H9 (cell line): ENCODE measurements around the gene HS6ST3. TPM values are rescaled to one million over a fixed set of nuclear protein-coding genes. Genes with fewer than 3 reads are reported as not detected.

ENCODE experiments used
- DNase-seq: peaks from one replicate; pipeline ENCODE4 v3.0.0-alpha.2; 2017
- H2AFZ ChIP-seq: one replicate; pipeline ENCODE4 v1.6.1; 2013; ENCODE audit warnings: mild to moderate bottlenecking, low read length, control low read depth, moderate library complexity
- H2AK5ac ChIP-seq: 2 replicates; pipeline ENCODE4 v1.6.1; 2013; ENCODE audit warnings: low read length, control low read depth, mixed read lengths; ENCODE audit not compliant: insufficient read length
- H2BK120ac ChIP-seq: one replicate; pipeline ENCODE4 v1.6.1; 2013; ENCODE audit warnings: low read depth, mild to moderate bottlenecking, low read length, control low read depth, inconsistent platforms; ENCODE audit not compliant: poor library complexity, severe bottlenecking
- H2BK12ac ChIP-seq: 2 replicates; pipeline ENCODE4 v1.6.1; 2013; ENCODE audit warnings: low read length, control low read depth, mixed read lengths, low read depth; ENCODE audit not compliant: insufficient read length
- H2BK15ac ChIP-seq: 2 replicates; pipeline ENCODE4 v1.6.1; 2013; ENCODE audit warnings: low read depth, low read length, control low read depth
- H2BK20ac ChIP-seq: one replicate; pipeline ENCODE4 v1.6.1; 2013; ENCODE audit warnings: low read depth, mild to moderate bottlenecking, low read length, control low read depth, inconsistent platforms; ENCODE audit not compliant: poor library complexity, severe bottlenecking
- H2BK5ac ChIP-seq: 2 replicates; pipeline ENCODE4 v1.6.1; 2013; ENCODE audit warnings: low read length, control low read depth, mixed read lengths; ENCODE audit not compliant: insufficient read length
- H3K14ac ChIP-seq: 2 replicates; pipeline ENCODE4 v1.6.1; 2013; ENCODE audit warnings: low read length, control low read depth; ENCODE audit not compliant: insufficient read depth
- H3K18ac ChIP-seq: 2 replicates; pipeline ENCODE4 v1.6.1; 2013; ENCODE audit warnings: low read depth, mild to moderate bottlenecking, mixed read lengths, low read length, control low read depth; ENCODE audit not compliant: insufficient read length
- H3K23ac ChIP-seq: 2 replicates; pipeline ENCODE4 v1.6.1; 2013; ENCODE audit warnings: low read length, control low read depth, mixed read lengths, low read depth; ENCODE audit not compliant: insufficient read length
- H3K23me2 ChIP-seq: 2 replicates; pipeline ENCODE4 v1.6.1; 2013; ENCODE audit warnings: low read depth, mild to moderate bottlenecking, mixed read lengths, low read length, control low read depth; ENCODE audit not compliant: insufficient read length, poor library complexity, severe bottlenecking
- H3K27ac ChIP-seq: 2 replicates; pipeline ENCODE4 v1.5.1; 2013; ENCODE audit warnings: low read length, control low read depth, mixed read lengths, low read depth; ENCODE audit not compliant: insufficient read length
- H3K27me3 ChIP-seq: 2 replicates; pipeline ENCODE4 v1.6.1; 2013; ENCODE audit warnings: low read length, control low read depth, inconsistent platforms; ENCODE audit not compliant: insufficient read depth
- H3K4ac ChIP-seq: 2 replicates; pipeline ENCODE4 v1.6.1; 2013; ENCODE audit warnings: low read depth, mild to moderate bottlenecking, control low read depth, inconsistent platforms, low read length, moderate library complexity
- H3K4me1 ChIP-seq: 2 replicates; pipeline ENCODE4 v1.6.1; 2013; ENCODE audit warnings: low read length, control low read depth, inconsistent platforms; ENCODE audit not compliant: insufficient read depth
- H3K4me2 ChIP-seq: 2 replicates; pipeline ENCODE4 v1.6.1; 2013; ENCODE audit warnings: low read length, control low read depth, mixed read lengths; ENCODE audit not compliant: insufficient read length, insufficient read depth
- H3K56ac ChIP-seq: 2 replicates; pipeline ENCODE4 v1.6.1; 2013; ENCODE audit warnings: low read depth, mild to moderate bottlenecking, mixed read lengths, low read length, control low read depth; ENCODE audit not compliant: insufficient read length
- H3K79me1 ChIP-seq: 2 replicates; pipeline ENCODE4 v1.6.1; 2013; ENCODE audit warnings: low read depth, mild to moderate bottlenecking, moderate library complexity, low read length, control low read depth, inconsistent platforms; ENCODE audit not compliant: insufficient read depth, poor library complexity, severe bottlenecking
- H3K79me2 ChIP-seq: 2 replicates; pipeline ENCODE4 v1.6.1; 2013; ENCODE audit warnings: low read length, control low read depth, inconsistent platforms; ENCODE audit not compliant: insufficient read depth
- H3K9ac ChIP-seq: 2 replicates; pipeline ENCODE4 v1.6.1; 2013; ENCODE audit warnings: low read length, control low read depth, mixed read lengths; ENCODE audit not compliant: insufficient read length; ENCODE audit errors: extremely low read depth
- H3K9me3 ChIP-seq: one replicate; pipeline ENCODE4 v1.6.1; 2013; ENCODE audit warnings: low read depth, low read length, inconsistent platforms; ENCODE audit not compliant: control insufficient read depth
- H3T11ph ChIP-seq: one replicate; pipeline ENCODE4 v1.6.1; 2013; ENCODE audit warnings: mild to moderate bottlenecking, low read length, control low read depth, inconsistent platforms
- H4K20me1 ChIP-seq: one replicate; pipeline ENCODE4 v1.6.1; 2013; ENCODE audit not compliant: control insufficient read depth, insufficient read length, insufficient read depth
- H4K5ac ChIP-seq: 2 replicates; pipeline ENCODE4 v1.6.1; 2013; ENCODE audit warnings: low read depth, mild to moderate bottlenecking, mixed read lengths, low read length, control low read depth; ENCODE audit not compliant: insufficient read length
- H4K8ac ChIP-seq: replicated peaks from 2 replicates; pipeline ENCODE4 v1.6.1; 2013; ENCODE audit warnings: low read length, control low read depth, mixed read lengths, low read depth; ENCODE audit not compliant: insufficient read length
- H4K91ac ChIP-seq: 2 replicates; pipeline ENCODE4 v1.6.1; 2013; ENCODE audit warnings: low read depth, mild to moderate bottlenecking, moderate library complexity, mixed read lengths, low read length, control low read depth; ENCODE audit not compliant: insufficient read length
- H3K27ac Mint-ChIP-seq, 3 experiments: 2 replicates in 2 of 3; 3 replicates in 1 of 3; pipeline ENCODE4 v1.8.0; 2020 to 2021; ENCODE audit warnings: mixed read lengths in 3 of 3, mild to moderate bottlenecking in 1 of 3, moderate library complexity in 1 of 3
- H3K27me3 Mint-ChIP-seq: 2 replicates; pipeline ENCODE4 v1.8.0; 2021; ENCODE audit warnings: low read depth, mild to moderate bottlenecking, moderate library complexity, mixed read lengths
- H3K36me3 Mint-ChIP-seq, 3 experiments: 2 replicates in 2 of 3; 3 replicates in 1 of 3; pipeline ENCODE4 v1.8.0; 2020 to 2021; ENCODE audit warnings: low read depth in 3 of 3, mixed read lengths in 3 of 3; ENCODE audit not compliant: insufficient read depth in 1 of 3
- H3K4me1 Mint-ChIP-seq, 2 experiments: 2 replicates each; pipeline ENCODE4 v1.8.0; 2020; ENCODE audit warnings: mixed read lengths in 2 of 2
- H3K4me3 Mint-ChIP-seq, 2 experiments: 2 replicates in 1 of 2; 3 replicates in 1 of 2; pipeline ENCODE4 v1.8.0; 2020 to 2021; ENCODE audit warnings: mild to moderate bottlenecking in 2 of 2, mixed read lengths in 2 of 2, moderate library complexity in 1 of 2
- H3K9me3 Mint-ChIP-seq, 2 experiments: 2 replicates in 1 of 2; 3 replicates in 1 of 2; pipeline ENCODE4 v1.8.0; 2020; ENCODE audit warnings: mild to moderate bottlenecking in 2 of 2, mixed read lengths in 2 of 2, moderate library complexity in 1 of 2
- CTCF ChIP-seq: fragments of 200-600 bp; sonication (generic); conservative IDR thresholded peaks from 3 replicates; pipeline ENCODE4 v1.8.0; 2021; ENCODE audit warnings: antibody characterized with exemption, mild to moderate bottlenecking
- WGBS: extraction: QIAGEN DNeasy Blood & Tissue Kit; methylation state at CpG from one replicate; pipeline ENCODE4 v1.1.7; 2013; ENCODE audit warnings: missing lambda C conversion rate, low lambda C conversion rate, mixed read lengths; ENCODE audit not compliant: insufficient read length; ENCODE audit errors: extremely low coverage; 5-methylcytosine and 5-hydroxymethylcytosine counted together
- total RNA-seq: library from RNA; stranded (reverse); gene quantifications from 2 replicates; pipeline ENCODE4 v1.2.1, GENCODE V29; 2021

Gene HS6ST3
- total RNA-seq, 1 experiment from 2014 or later: 0.44 TPM

- Histone ChIP-seq H3T11ph (no peak overlapping the region), H3K9ac (no peak overlapping the region), H3K79me1 (no peaks in the 10 kb centered on the region), H4K8ac (no peak overlapping the region), H4K5ac (no peak overlapping the region), H3K4ac (no peak overlapping the region), H2BK5ac (no peak overlapping the region), H3K14ac (no peak overlapping the region), H3K79me2 (no peaks in the 10 kb centered on the region), H2BK20ac (no peak overlapping the region), H4K91ac (no peak overlapping the region), H3K23me2 (no peaks in the 10 kb centered on the region), H2BK120ac (no peak overlapping the region), H2AFZ (no peak overlapping the region), H2BK15ac (no peak overlapping the region), H3K27me3 (no peaks in the 10 kb centered on the region), H3K27ac (no peak overlapping the region), H4K20me1 (no peaks in the 10 kb centered on the region), H3K23ac (no peak overlapping the region), H3K4me2 (no peak overlapping the region), H2BK12ac (no peak overlapping the region), H2AK5ac (no peak overlapping the region), H3K4me1 (no peaks in the 10 kb centered on the region), H3K9me3 (no peaks in the 10 kb centered on the region), H3K56ac (no peak overlapping the region), H3K18ac (no peak overlapping the region)
- Mint-ChIP-seq H3K9me3 (no peaks in the 10 kb centered on the region), H3K27ac (no peak overlapping the region), H3K4me1 (no peaks in the 10 kb centered on the region), H3K27me3 (no peaks in the 10 kb centered on the region), H3K36me3 (no peaks in the 10 kb centered on the region), H3K4me3 (no peak overlapping the region)
- DNase-seq: no peak
- no peak for TF ChIP-seq CTCF
- no CpG with 5 or more reads among the region's 1 CpG for WGBS
Observed at GRCh38 chr13:96684907-96685306, 595.0 kb downstream of the HS6ST3 start.
